Measurements from ENCODE around the gene ZNF536.

- TF ChIP-seq ZFP30 (CRISPR knock-in tag; IDR thresholded peaks at IDR 0.05; ENCODE audit: borderline replicate concordance) (no peak), ZNF184 (CRISPR knock-in tag; IDR thresholded peaks at IDR 0.05) (no peak), U2AF2 (optimal IDR thresholded peaks at IDR 0.05; ENCODE audit: low read depth, low read length) (no peak)
These were observed 23.1 kb downstream of the ZNF536 start for GRCh38 chr19:30395283-30395682.
